ENCODE results near the gene USP28. TPM values are rescaled to one million over a fixed set of nuclear protein-coding genes. Genes with fewer than 3 reads are reported as not detected.
"Not testable (repeated sequence)": the region's sequence is repeated elsewhere in the genome, so short reads cannot be mapped to it uniquely, and the experiment has no call there.

The USP28 gene
- total RNA-seq, 1 donor from 2014 or later: 12.3 TPM

DNA sequence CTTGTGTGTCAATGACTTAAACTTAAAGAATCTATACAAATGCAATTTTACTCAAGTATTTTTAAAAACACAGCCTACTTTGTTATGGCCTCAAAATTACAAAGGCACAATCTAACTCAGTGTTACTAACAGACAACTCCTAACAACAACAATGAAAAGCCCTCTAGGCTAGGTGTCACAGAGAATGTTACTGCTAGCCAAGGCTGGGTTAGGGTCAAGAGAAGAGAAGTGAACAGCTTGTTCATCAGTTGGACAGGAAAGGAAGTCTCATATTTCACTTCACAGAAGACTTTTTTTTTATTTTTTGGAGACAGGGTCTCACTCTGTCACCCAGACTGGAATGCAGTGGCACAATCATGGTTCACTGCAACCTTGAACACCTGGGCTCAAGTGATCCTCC lies 69.7 kb downstream of the USP28 start:
- DNase-seq (ENCODE audit: extremely low spot score in 2 of 2): no peak
- Histone ChIP-seq H3K27me3 (no peaks in the 10 kb centered on the region), H3K4me1 (no peaks in the 10 kb centered on the region), H3K4me3 (no peak overlapping the region), H3K36me3 (peaks cover 0 to 81% of the 10 kb centered on the region in 2 donors), H3K27ac (no peak overlapping the region), H3K9me3 (no peaks in the 10 kb centered on the region)
- no peak for TF ChIP-seq CTCF (IDR thresholded peaks at IDR 0.05)
- no peak for TF ChIP-seq POLR2A (IDR thresholded peaks at IDR 0.05)
- TF ChIP-seq POLR2AphosphoS5 (IDR thresholded peaks at IDR 0.05; ENCODE audit: insufficient read depth in 1 of 2, low read depth in 1 of 2): no peak
- intact Hi-C loops (cut with DNase I): no loop called here

DNA sequence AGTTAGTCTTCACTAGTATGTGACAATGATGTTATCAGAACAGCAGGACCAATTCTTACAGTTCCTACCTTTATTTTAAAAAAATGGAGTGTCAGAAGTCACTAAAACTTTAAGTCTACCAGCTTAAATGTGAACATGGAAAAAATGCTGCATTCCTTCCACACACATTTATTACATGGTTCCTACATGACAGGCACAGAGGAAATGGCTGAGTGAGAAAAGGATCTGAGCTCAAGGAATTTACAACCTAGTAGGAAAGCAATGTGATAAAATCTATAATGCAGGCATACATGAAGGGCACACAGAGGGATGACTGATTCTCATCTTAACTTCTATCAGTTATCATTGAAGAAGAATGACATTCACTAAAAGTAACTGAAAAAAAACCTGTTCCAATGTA lies 72.8 kb downstream of the USP28 start:
- Histone ChIP-seq H3K36me3 (peaks cover 0 to 77% of the 10 kb centered on the region in 2 donors), H3K4me3 (no peak overlapping the region), H3K4me1 (no peaks in the 10 kb centered on the region), H3K27ac (no peak overlapping the region), H3K9me3 (no peaks in the 10 kb centered on the region), H3K27me3 (no peaks in the 10 kb centered on the region)
- intact Hi-C loops (cut with DNase I): no loop called here
- DNase-seq (ENCODE audit: extremely low spot score in 2 of 2): no peak
- no peak for TF ChIP-seq POLR2AphosphoS5 (IDR thresholded peaks at IDR 0.05; ENCODE audit: insufficient read depth in 1 of 2, low read depth in 1 of 2)
- TF ChIP-seq CTCF (IDR thresholded peaks at IDR 0.05): no peak
- TF ChIP-seq POLR2A (IDR thresholded peaks at IDR 0.05): no peak

DNA sequence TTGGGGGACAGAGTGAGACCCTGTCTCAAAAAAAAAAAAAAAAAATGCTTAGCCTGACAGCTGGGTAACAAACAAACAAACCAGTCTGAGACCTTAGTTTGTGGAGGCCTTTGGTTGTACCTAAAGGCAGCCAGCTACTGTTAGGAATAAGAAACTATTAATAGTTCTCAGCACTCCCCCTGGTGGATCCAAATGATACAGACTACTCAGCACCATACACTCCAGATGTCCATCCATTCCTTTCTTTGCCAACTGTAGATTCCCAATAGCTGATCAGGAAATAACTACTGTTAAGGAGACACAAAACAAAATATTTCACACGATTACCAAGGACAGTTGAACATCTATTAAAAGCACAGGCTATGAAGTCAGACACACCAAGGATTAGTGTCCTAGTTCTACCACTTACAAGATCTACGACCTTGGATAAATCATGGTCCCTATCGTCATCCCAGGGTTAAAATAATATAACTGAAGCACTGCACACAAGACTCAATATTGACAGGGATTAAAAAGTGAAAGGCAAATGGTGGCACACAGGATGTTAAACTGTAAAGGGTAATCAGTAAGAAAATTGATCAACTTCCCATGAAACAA lies 78.6 kb downstream of the USP28 start:
- Histone ChIP-seq H3K27me3 (no peaks in the 10 kb centered on the region), H3K4me3 (no peak overlapping the region), H3K27ac (no peak overlapping the region), H3K9me3 (no peaks in the 10 kb centered on the region), H3K4me1 (no peaks in the 10 kb centered on the region), H3K36me3 (peaks cover 0 to 28% of the 10 kb centered on the region in 2 donors)
- intact Hi-C loops (cut with DNase I): loop anchor here (5.0 kb wide), 1 partner anchor 64 kb away; no protein-coding TSS in a partner anchor
- no peak for DNase-seq (ENCODE audit: extremely low spot score in 2 of 2)
- TF ChIP-seq POLR2AphosphoS5 (IDR thresholded peaks at IDR 0.05; ENCODE audit: insufficient read depth in 1 of 2, low read depth in 1 of 2) (no peak), CTCF (IDR thresholded peaks at IDR 0.05) (peak in 2 of 3 experiments; percentile 41 to 45)

- intact Hi-C loops (cut with DNase I): no loop called here
These were observed 85.6 kb downstream of the USP28 start for GRCh38 chr11:113789675-113790320.

GRCh38 chr11:113789016-113789415 lies 86.4 kb downstream of the USP28 start:
- DNase-seq (ENCODE audit: extremely low spot score in 2 of 2); H3K27me3 ChIP-seq; H3K4me3 ChIP-seq; intact Hi-C loops (cut with DNase I); H3K27ac ChIP-seq; H3K9me3 ChIP-seq; H3K36me3 ChIP-seq; H3K4me1 ChIP-seq: not testable (repeated sequence)

More at GRCh38 chr11:113789675-113790320, 85.6 kb downstream of the USP28 start:
- H3K36me3 ChIP-seq: no peaks in the 10 kb centered on the region
- no peak overlapping the region for H3K4me3 ChIP-seq
- H3K4me1 ChIP-seq: no peaks in the 10 kb centered on the region
- TF ChIP-seq CTCF (IDR thresholded peaks at IDR 0.05) (no peak), POLR2A (IDR thresholded peaks at IDR 0.05) (no peak), POLR2AphosphoS5 (IDR thresholded peaks at IDR 0.05; ENCODE audit: insufficient read depth in 1 of 2, low read depth in 1 of 2) (no peak)
- no peak for DNase-seq (ENCODE audit: extremely low spot score in 2 of 2)
- no peaks in the 10 kb centered on the region for H3K9me3 ChIP-seq
- no peaks in the 10 kb centered on the region for H3K27me3 ChIP-seq
- H3K27ac ChIP-seq: no peak overlapping the region

Data from vagina (tissue), 2 donors.